H1 (cell line): ENCODE data around the gene NRAS. TPM values are rescaled to one million over a fixed set of nuclear protein-coding genes. Genes with fewer than 3 reads are reported as not detected.
A peak's percentile ranks its signal among the peaks of the same experiment; 100 is the strongest.

Source experiments
- ASH2L ChIP-seq: fragments of 200-600, 300-600 bp; sonication (generic); IDR thresholded peaks from one replicate; pipeline ENCODE4 v1.7.1; 2017; ENCODE audit warnings: low read length
- BRCA1 ChIP-seq: IDR thresholded peaks from 2 replicates; pipeline ENCODE4 v1.6.1; 2012; ENCODE audit warnings: low read depth, low read length, improper control_type of control experiment
- EGR1 ChIP-seq: IDR thresholded peaks from 2 replicates; pipeline ENCODE4 v1.6.1; 2011; ENCODE audit warnings: low read depth, low read length, borderline replicate concordance
- JUN ChIP-seq: IDR thresholded peaks from 2 replicates; pipeline ENCODE4 v1.6.1; 2011; ENCODE audit warnings: low read depth, mild to moderate bottlenecking, improper control_type of control experiment, low read length
- KDM5A ChIP-seq: fragments of 200-600 bp; IDR thresholded peaks from 2 replicates; pipeline ENCODE4 v1.7.1; 2012; ENCODE audit warnings: mild to moderate bottlenecking, low read length, inconsistent platforms, mixed read lengths
- MAFK ChIP-seq: IDR thresholded peaks from 2 replicates; pipeline ENCODE4 v1.6.1; 2012; ENCODE audit warnings: low read depth, mild to moderate bottlenecking, improper control_type of control experiment, low read length
- NANOG ChIP-seq: IDR thresholded peaks from 2 replicates; pipeline ENCODE4 v1.6.1; 2011; ENCODE audit warnings: low read length, low read depth, mild to moderate bottlenecking, inconsistent platforms; ENCODE audit not compliant: insufficient read depth, poor library complexity, severe bottlenecking
- POLR2AphosphoS5 ChIP-seq: IDR thresholded peaks from 2 replicates; pipeline ENCODE4 v1.6.1; 2011; ENCODE audit warnings: low read depth, low read length
- RAD21 ChIP-seq, 2 experiments: IDR thresholded peaks in 1 of 2; conservative IDR thresholded peaks in 1 of 2; 2 replicates each; pipeline ENCODE4 v1.6.1; 2011; ENCODE audit warnings: low read depth in 2 of 2, low read length in 2 of 2, improper control_type of control experiment in 1 of 2, inconsistent platforms in 1 of 2, mild to moderate bottlenecking in 1 of 2, moderate library complexity in 1 of 2
- RNF2 ChIP-seq: fragments of 200-900, 300-1000 bp; sonication (generic); IDR thresholded peaks from 2 replicates; pipeline ENCODE4 v1.7.1; 2016; ENCODE audit warnings: borderline replicate concordance, low read depth, mild to moderate bottlenecking, antibody characterized with exemption, low read length; ENCODE audit not compliant: poor library complexity, severe bottlenecking; ENCODE audit errors: missing control alignments
- SP1 ChIP-seq: IDR thresholded peaks from 2 replicates; pipeline ENCODE4 v1.6.1; 2011; ENCODE audit warnings: low read depth, low read length
- TAF7 ChIP-seq: optimal IDR thresholded peaks from 2 replicates; pipeline ENCODE3; 2011; ENCODE audit warnings: low read depth, mild to moderate bottlenecking, inconsistent platforms, low read length, moderate library complexity, borderline replicate concordance
- TEAD4 ChIP-seq: IDR thresholded peaks from 2 replicates; pipeline ENCODE4 v1.6.1; 2012; ENCODE audit warnings: low read depth, low read length, inconsistent platforms, mixed read lengths
- polyA plus RNA-seq, 7 experiments: library from polyadenylated mRNA; depleted of rRNA in 3 of 7; stranded (reverse) in 5 of 7; unstranded in 2 of 7; fragments of >200 nt in 5 of 7; fragments of 200-250 nt in 2 of 7; gene quantifications; 1 replicate in 5 of 7; 2 replicates in 1 of 7; 4 replicates in 1 of 7; pipeline versions ENCODE4 v1.2.1 to v1.2.3, GENCODE V29; 2011 to 2013; ENCODE audit warnings: missing spikeins in 2 of 7, mixed read lengths in 2 of 7
- total RNA-seq: library from RNA; stranded (reverse); fragmentation: NEBNext Ultra II Directional; extraction: Animal tissue kit (Norgen Biotek cat#: 25700); gene quantifications from 2 replicates; pipeline ENCODE4 v1.2.1, GENCODE V29; 2021
- TF ChIP-seq, protein P1 (sequence below): IDR thresholded peaks from 2 replicates; pipeline ENCODE4 v1.6.1; 2012; ENCODE audit warnings: inconsistent platforms
- TF ChIP-seq, protein P2 (sequence below): IDR thresholded peaks from 2 replicates; pipeline ENCODE4 v1.6.1; 2012; ENCODE audit warnings: inconsistent platforms

The NRAS gene
- total and polyA plus RNA-seq, 2 of the 8 experiments (the other 6 are each of a cell fraction or from before 2014, with no cell fraction given), result 24.5 to 65.1 TPM

DNA sequence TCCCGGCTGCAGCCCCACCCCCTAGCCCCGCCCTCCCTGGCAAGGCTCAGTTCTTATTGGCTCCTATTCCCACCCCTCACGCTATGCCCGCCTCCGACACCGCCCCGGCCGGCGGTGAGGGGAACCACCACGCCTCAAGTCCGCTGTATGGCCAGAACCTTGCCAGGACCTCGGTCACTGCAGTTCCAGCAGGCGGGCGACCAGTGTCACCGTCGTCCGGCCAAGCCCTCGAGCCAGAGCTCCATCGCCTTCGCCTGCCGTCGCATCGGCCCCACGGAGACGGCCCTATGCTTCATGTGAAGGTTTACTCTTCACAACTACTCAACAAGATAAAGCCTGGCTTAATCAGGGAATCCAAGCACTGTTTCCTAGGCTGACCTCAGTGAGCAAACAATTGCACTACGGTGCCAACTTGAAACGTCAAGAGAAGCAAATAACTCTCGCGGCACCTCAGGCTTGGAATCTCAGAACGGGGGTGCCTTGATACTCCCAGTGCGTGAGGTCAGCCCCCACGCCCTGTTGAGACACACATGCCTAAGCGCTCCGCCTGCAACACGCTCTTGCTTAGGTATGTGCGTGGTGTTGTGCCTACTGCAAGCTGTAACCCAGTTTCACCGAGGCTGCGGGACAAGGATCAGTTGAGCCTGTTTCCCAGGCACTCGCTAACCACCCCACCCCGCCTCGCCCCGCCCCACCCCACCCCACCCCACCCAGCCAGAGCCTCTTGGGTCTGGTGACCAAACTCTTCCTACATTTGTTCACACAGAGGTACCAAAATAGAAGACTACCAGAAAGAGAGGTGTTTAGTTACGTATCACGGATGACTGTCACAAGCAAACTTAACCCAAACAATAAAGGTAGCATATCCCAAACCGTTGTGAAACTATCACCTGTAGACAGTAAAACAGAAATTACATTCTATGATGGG is 46.2 kb downstream of the NRAS start (continued):
- TF ChIP-seq, protein P1, sequence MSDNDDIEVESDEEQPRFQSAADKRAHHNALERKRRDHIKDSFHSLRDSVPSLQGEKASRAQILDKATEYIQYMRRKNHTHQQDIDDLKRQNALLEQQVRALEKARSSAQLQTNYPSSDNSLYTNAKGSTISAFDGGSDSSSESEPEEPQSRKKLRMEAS, result 0 out of 2 replicates have a peak, but pooled peaks have one; percentile 11
- TF ChIP-seq RNF2, result no peak
- TF ChIP-seq TEAD4, result no peak
- TF ChIP-seq TAF7, result no peak
- TF ChIP-seq KDM5A, result no peak
- TF ChIP-seq NANOG, result no peak
- TF ChIP-seq ASH2L, result no peak
- TF ChIP-seq, protein P2, sequence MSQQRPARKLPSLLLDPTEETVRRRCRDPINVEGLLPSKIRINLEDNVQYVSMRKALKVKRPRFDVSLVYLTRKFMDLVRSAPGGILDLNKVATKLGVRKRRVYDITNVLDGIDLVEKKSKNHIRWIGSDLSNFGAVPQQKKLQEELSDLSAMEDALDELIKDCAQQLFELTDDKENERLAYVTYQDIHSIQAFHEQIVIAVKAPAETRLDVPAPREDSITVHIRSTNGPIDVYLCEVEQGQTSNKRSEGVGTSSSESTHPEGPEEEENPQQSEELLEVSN, result peak; percentile 42; the same call in 1 of the 2 replicates
- TF ChIP-seq MAFK, result no peak
- TF ChIP-seq POLR2AphosphoS5, result no peak; the same call in 1 of the 2 replicates
- TF ChIP-seq BRCA1, result 0 out of 2 replicates have a peak, but pooled peaks have one; percentile 11
- no peak for TF ChIP-seq JUN
- TF ChIP-seq EGR1, result no peak
- peak; percentile 70 for TF ChIP-seq SP1
- no peak for TF ChIP-seq RAD21 (IDR thresholded peaks at IDR 0.05 in 1 of 2, conservative IDR thresholded peaks at IDR 0.05 in 1 of 2; ENCODE audit: low read depth in 2 of 2, low read length in 2 of 2)
